MM.1S (cell line): ENCODE data around the gene INO80.

ENCODE experiments used
- DNase-seq: peaks from one replicate; pipeline ENCODE4 v3.0.0-alpha.2; 2015
- H2AFZ ChIP-seq: fragments of 300-600 bp; sonication (generic); 2 replicates; pipeline ENCODE4 v1.6.0; 2016; ENCODE audit warnings: antibody characterized with exemption, low read length
- H3F3A ChIP-seq: fragments of 300-600 bp; sonication (generic); 2 replicates; pipeline ENCODE4 v1.6.1; 2016; ENCODE audit warnings: mild to moderate bottlenecking, antibody characterized with exemption, low read length, moderate library complexity, mixed read lengths; ENCODE audit not compliant: insufficient read depth
- H3K27ac ChIP-seq: fragments of 300-600 bp; sonication (generic); 2 replicates; pipeline ENCODE4 v1.5.1; 2016; ENCODE audit warnings: mild to moderate bottlenecking, low read length
- H3K27me3 ChIP-seq: fragments of 300-600 bp; sonication (generic); replicated peaks from 2 replicates; pipeline ENCODE4 v1.6.0; 2016; ENCODE audit warnings: low read length; ENCODE audit not compliant: insufficient read depth
- H3K36me3 ChIP-seq: fragments of 300-600 bp; sonication (generic); replicated peaks from 2 replicates; pipeline ENCODE4 v1.6.1; 2016; ENCODE audit warnings: mild to moderate bottlenecking, low read length, mixed read lengths; ENCODE audit not compliant: insufficient read depth
- H3K4me1 ChIP-seq: fragments of 300-600 bp; sonication (generic); 2 replicates; pipeline ENCODE4 v1.6.1; 2016; ENCODE audit warnings: low read length, mixed read lengths
- H3K4me2 ChIP-seq: fragments of 300-600 bp; sonication (generic); 2 replicates; pipeline ENCODE4 v1.6.0; 2016; ENCODE audit warnings: low read depth, low read length
- H3K4me3 ChIP-seq: fragments of 300-600 bp; sonication (generic); 2 replicates; pipeline ENCODE4 v1.5.1; 2016; ENCODE audit warnings: low read length, mixed read lengths
- H3K79me2 ChIP-seq: fragments of 300-600 bp; sonication (generic); 2 replicates; pipeline ENCODE4 v1.6.1; 2016; ENCODE audit warnings: mixed run types, low read length, mixed read lengths
- H3K9ac ChIP-seq: fragments of 300-600 bp; sonication (generic); 2 replicates; pipeline ENCODE4 v1.6.1; 2016; ENCODE audit warnings: low read length, mixed read lengths
- H3K9me2 ChIP-seq: fragments of 300-600 bp; sonication (generic); replicated peaks from 2 replicates; pipeline ENCODE4 v1.6.1; 2016; ENCODE audit warnings: mild to moderate bottlenecking, low read length, mixed read lengths; ENCODE audit not compliant: insufficient read depth
- H3K9me3 ChIP-seq: fragments of 300-600 bp; sonication (generic); replicated peaks from 2 replicates; pipeline ENCODE4 v1.6.1; 2016; ENCODE audit warnings: mild to moderate bottlenecking, low read length, mixed read lengths; ENCODE audit not compliant: insufficient read depth
- H4K20me1 ChIP-seq: fragments of 300-600 bp; sonication (generic); 2 replicates; pipeline ENCODE4 v1.6.1; 2016; ENCODE audit warnings: mild to moderate bottlenecking, low read length, moderate library complexity, mixed read lengths; ENCODE audit not compliant: insufficient read depth
- CTCF ChIP-seq: fragments of 300-600 bp; sonication (generic); IDR thresholded peaks from 2 replicates; pipeline ENCODE4 v1.5.1; 2016; ENCODE audit warnings: antibody characterized with exemption, low read length, mixed read lengths
- EZH2 ChIP-seq: fragments of 300-600 bp; sonication (generic); optimal IDR thresholded peaks from 2 replicates; pipeline ENCODE3; 2017; ENCODE audit warnings: low read depth, mild to moderate bottlenecking, antibody characterized with exemption, low read length, mixed read lengths
- EZH2phosphoT487 ChIP-seq: fragments of 300-600 bp; sonication (generic); IDR thresholded peaks from 2 replicates; pipeline ENCODE4 v1.6.1; 2018; ENCODE audit warnings: antibody characterized with exemption, low read length

Gene INO80

GRCh38 chr15:41004490-41004889 lies 111.6 kb downstream of the INO80 start:
- no peak for DNase-seq
- H3K4me1 ChIP-seq: no peaks in the 10 kb centered on the region
- no peak overlapping the region for H3K4me2 ChIP-seq
- no peak overlapping the region for H3K27ac ChIP-seq
- no peaks in the 10 kb centered on the region for H4K20me1 ChIP-seq
- H2AFZ ChIP-seq: no peak overlapping the region
- H3K9me3 ChIP-seq: no peaks in the 10 kb centered on the region
- no peaks in the 10 kb centered on the region for H3K27me3 ChIP-seq
- H3K9me2 ChIP-seq: no peaks in the 10 kb centered on the region
- H3K79me2 ChIP-seq: no peaks in the 10 kb centered on the region
- no peak overlapping the region for H3K4me3 ChIP-seq
- no peak overlapping the region for H3K9ac ChIP-seq
- H3K36me3 ChIP-seq: peaks cover 13% of the 10 kb centered on the region
- TF ChIP-seq EZH2phosphoT487 (no peak), CTCF (no peak), EZH2 (no peak)
- no peaks in the 10 kb centered on the region for H3F3A ChIP-seq

- no peaks in the 10 kb centered on the region for H4K20me1 ChIP-seq
- no peak for DNase-seq
- no peaks in the 10 kb centered on the region for H3K4me1 ChIP-seq
- H3K27ac ChIP-seq: no peak overlapping the region
- H3K79me2 ChIP-seq: no peaks in the 10 kb centered on the region
- no peak for TF ChIP-seq EZH2phosphoT487
- TF ChIP-seq CTCF: no peak
- TF ChIP-seq EZH2: no peak
- no peaks in the 10 kb centered on the region for H3K27me3 ChIP-seq
- no peaks in the 10 kb centered on the region for H3F3A ChIP-seq
- H3K9me3 ChIP-seq: no peaks in the 10 kb centered on the region
- H3K9me2 ChIP-seq: no peaks in the 10 kb centered on the region
- no peak overlapping the region for H2AFZ ChIP-seq
- H3K36me3 ChIP-seq: peaks cover 13% of the 10 kb centered on the region
- no peak overlapping the region for H3K4me2 ChIP-seq
- H3K4me3 ChIP-seq: no peak overlapping the region
- no peak overlapping the region for H3K9ac ChIP-seq
Measured at GRCh38 chr15:41001524-41002214, 114.4 kb downstream of the INO80 start.

- H3K9me3 ChIP-seq: no peaks in the 10 kb centered on the region
- H4K20me1 ChIP-seq: no peaks in the 10 kb centered on the region
- no peak overlapping the region for H3K27ac ChIP-seq
- H3K79me2 ChIP-seq: no peaks in the 10 kb centered on the region
- no peak for DNase-seq
- H3K4me3 ChIP-seq: no peak overlapping the region
- H3K4me1 ChIP-seq: no peaks in the 10 kb centered on the region
- TF ChIP-seq EZH2phosphoT487: no peak
- TF ChIP-seq EZH2: no peak
- no peak for TF ChIP-seq CTCF
- H3K9ac ChIP-seq: no peak overlapping the region
- H3K36me3 ChIP-seq: peaks cover 2% of the 10 kb centered on the region
- no peak overlapping the region for H3K4me2 ChIP-seq
- no peak overlapping the region for H2AFZ ChIP-seq
- no peaks in the 10 kb centered on the region for H3F3A ChIP-seq
- H3K9me2 ChIP-seq: no peaks in the 10 kb centered on the region
- no peaks in the 10 kb centered on the region for H3K27me3 ChIP-seq
Measured at GRCh38 chr15:40999190-40999589, 116.9 kb downstream of the INO80 start.
